Neural cell (in vitro differentiated cells): Measurements from ENCODE around the gene AKT3. TPM values are rescaled to one million over a fixed set of nuclear protein-coding genes. Genes with fewer than 3 reads are reported as not detected.
"Not testable (repeated sequence)": the region's sequence is repeated elsewhere in the genome, so short reads cannot be mapped to it uniquely, and the experiment has no call there.

ENCODE experiments used
- H2AFZ ChIP-seq: fragments of 200-600, 300-800 bp; sonication (generic), shearing (Covaris generic); 2 replicates; pipeline ENCODE4 v1.6.0; 2014; ENCODE audit warnings: low read depth, mild to moderate bottlenecking, antibody characterized with exemption, low read length, moderate library complexity
- H3F3A ChIP-seq: fragments of 200-600 bp; shearing (Covaris generic); 2 replicates; pipeline ENCODE4 v1.6.1; 2016; ENCODE audit warnings: mild to moderate bottlenecking, moderate library complexity, mixed read lengths, antibody characterized with exemption, low read length; ENCODE audit not compliant: insufficient read depth, poor library complexity, severe bottlenecking
- H3K27ac ChIP-seq: fragments of 200-600, 300-800 bp; sonication (generic), shearing (Covaris generic); 2 replicates; pipeline ENCODE4 v1.5.1; 2014; ENCODE audit warnings: mild to moderate bottlenecking, low read length, moderate library complexity
- H3K27me3 ChIP-seq: fragments of 300-800, 200-600 bp; sonication (generic), shearing (Covaris generic); 2 replicates; pipeline ENCODE4 v1.6.0; 2014; ENCODE audit warnings: mild to moderate bottlenecking, low read depth, low read length, moderate library complexity; ENCODE audit not compliant: insufficient read depth
- H3K36me3 ChIP-seq: fragments of 300-800, 200-600 bp; sonication (generic), shearing (Covaris generic); 2 replicates; pipeline ENCODE4 v1.5.1; 2014; ENCODE audit warnings: mild to moderate bottlenecking, antibody characterized with exemption, low read length, moderate library complexity; ENCODE audit not compliant: insufficient read depth
- H3K4me2 ChIP-seq: fragments of 300-800, 200-600 bp; sonication (generic), shearing (Covaris generic); 2 replicates; pipeline ENCODE4 v1.6.0; 2014; ENCODE audit warnings: mild to moderate bottlenecking, low read length
- H3K4me3 ChIP-seq: fragments of 300-800, 200-600 bp; sonication (generic), shearing (Covaris generic); 2 replicates; pipeline ENCODE4 v1.5.1; 2014; ENCODE audit warnings: mild to moderate bottlenecking, low read length, moderate library complexity
- H3K79me2 ChIP-seq: fragments of 200-600 bp; shearing (Covaris generic); replicated peaks from 2 replicates; pipeline ENCODE4 v1.6.0; 2014; ENCODE audit warnings: mild to moderate bottlenecking, low read length, moderate library complexity; ENCODE audit not compliant: insufficient read depth
- H3K9ac ChIP-seq: fragments of 300-800, 200-600 bp; sonication (generic), shearing (Covaris generic); 2 replicates; pipeline ENCODE4 v1.6.1; 2016; ENCODE audit warnings: mild to moderate bottlenecking, low read length, mixed read lengths
- H3K9me2 ChIP-seq: fragments of 200-600 bp; shearing (Covaris generic); 2 replicates; pipeline ENCODE4 v1.6.1; 2016; ENCODE audit warnings: mild to moderate bottlenecking, low read length, mixed read lengths; ENCODE audit not compliant: insufficient read depth
- H3K9me3 ChIP-seq: fragments of 200-600, 300-800 bp; sonication (generic), shearing (Covaris generic); 2 replicates; pipeline ENCODE4 v1.6.1; 2016; ENCODE audit warnings: mild to moderate bottlenecking, mixed run types, low read length, moderate library complexity, mixed read lengths
- H4K20me1 ChIP-seq: fragments of 200-600 bp; shearing (Covaris generic); 2 replicates; pipeline ENCODE4 v1.6.1; 2016; ENCODE audit warnings: mild to moderate bottlenecking, mixed run types; ENCODE audit not compliant: insufficient read depth
- EP300 ChIP-seq: fragments of 450-650 bp; conservative IDR thresholded peaks from 2 replicates; pipeline ENCODE4 v1.6.1; 2014; ENCODE audit warnings: antibody characterized with exemption, mild to moderate bottlenecking, moderate library complexity; ENCODE audit not compliant: poor library complexity, severe bottlenecking
- EZH2 ChIP-seq: fragments of 200-600, 300-800 bp; shearing (Covaris generic), sonication (generic); IDR thresholded peaks from 2 replicates; pipeline ENCODE4 v1.6.1; 2014; ENCODE audit warnings: antibody characterized with exemption, low read length, borderline replicate concordance, mild to moderate bottlenecking; ENCODE audit not compliant: insufficient read depth, poor library complexity, severe bottlenecking
- MXI1 ChIP-seq: fragments of 450-650 bp; conservative IDR thresholded peaks from 2 replicates; pipeline ENCODE4 v1.6.1; 2014; ENCODE audit warnings: antibody characterized with exemption, mild to moderate bottlenecking; ENCODE audit not compliant: poor library complexity, severe bottlenecking
- POLR2AphosphoS5 ChIP-seq: IDR thresholded peaks from 2 replicates; pipeline ENCODE4 v1.6.1; 2012
- RAD21 ChIP-seq: fragments of 450-650 bp; conservative IDR thresholded peaks from 2 replicates; pipeline ENCODE4 v1.6.1; 2014; ENCODE audit warnings: antibody characterized with exemption, mild to moderate bottlenecking, moderate library complexity
- SMC3 ChIP-seq: fragments of 450-650 bp; conservative IDR thresholded peaks from 2 replicates; pipeline ENCODE4 v1.6.1; 2014; ENCODE audit warnings: antibody characterized with exemption, mild to moderate bottlenecking, moderate library complexity; ENCODE audit not compliant: poor library complexity
- TAF1 ChIP-seq: IDR thresholded peaks from 2 replicates; pipeline ENCODE4 v1.6.1; 2012; ENCODE audit warnings: low read depth
- polyA plus RNA-seq: library from polyadenylated mRNA; depleted of rRNA; stranded (reverse); fragments of >200 nt; gene quantifications from 2 replicates; pipeline ENCODE4 v1.2.3, GENCODE V29; 2014
- TF ChIP-seq, protein P1 (sequence below): IDR thresholded peaks from 2 replicates; pipeline ENCODE4 v1.6.1; 2012; ENCODE audit warnings: borderline replicate concordance
- TF ChIP-seq, protein P2 (sequence below): fragments of 450-650 bp; IDR thresholded peaks from 2 replicates; pipeline ENCODE4 v1.5.1; 2014; ENCODE audit warnings: antibody characterized with exemption, mild to moderate bottlenecking, moderate library complexity; ENCODE audit not compliant: poor library complexity, severe bottlenecking

Gene AKT3
- polyA plus RNA-seq, 1 donor from 2014 or later, result 46.0 TPM

DNA sequence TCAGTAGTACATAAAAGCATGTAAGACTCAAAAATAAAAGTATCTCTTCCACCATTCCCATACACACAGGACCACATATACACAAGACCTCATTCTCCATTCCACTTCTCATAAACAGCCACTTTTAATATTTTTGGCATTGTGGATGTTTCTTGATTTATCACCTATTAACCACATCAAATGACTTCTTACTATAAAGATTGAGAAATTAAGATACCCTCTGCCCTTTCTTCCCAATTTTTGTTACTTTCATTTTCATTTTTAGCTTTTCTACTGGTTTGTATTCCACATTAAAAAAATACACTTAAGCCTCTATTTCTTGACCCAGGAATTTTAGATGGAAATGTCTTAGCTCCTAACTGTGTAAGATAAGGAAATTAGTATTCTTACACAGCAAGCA lies 22.8 kb downstream of the AKT3 start:
- H3K27me3 ChIP-seq, result no peaks in the 10 kb centered on the region
- no peak overlapping the region for H2AFZ ChIP-seq
- peaks cover 30% of the 10 kb centered on the region for H3K79me2 ChIP-seq
- H3K9me3 ChIP-seq, result no peaks in the 10 kb centered on the region
- no peak overlapping the region for H3K27ac ChIP-seq
- no peak overlapping the region for H3K9ac ChIP-seq
- no peaks in the 10 kb centered on the region for H4K20me1 ChIP-seq
- no peaks in the 10 kb centered on the region for H3K9me2 ChIP-seq
- no peaks in the 10 kb centered on the region for H3F3A ChIP-seq
- no peak overlapping the region for H3K4me2 ChIP-seq
- TF ChIP-seq, protein P1, sequence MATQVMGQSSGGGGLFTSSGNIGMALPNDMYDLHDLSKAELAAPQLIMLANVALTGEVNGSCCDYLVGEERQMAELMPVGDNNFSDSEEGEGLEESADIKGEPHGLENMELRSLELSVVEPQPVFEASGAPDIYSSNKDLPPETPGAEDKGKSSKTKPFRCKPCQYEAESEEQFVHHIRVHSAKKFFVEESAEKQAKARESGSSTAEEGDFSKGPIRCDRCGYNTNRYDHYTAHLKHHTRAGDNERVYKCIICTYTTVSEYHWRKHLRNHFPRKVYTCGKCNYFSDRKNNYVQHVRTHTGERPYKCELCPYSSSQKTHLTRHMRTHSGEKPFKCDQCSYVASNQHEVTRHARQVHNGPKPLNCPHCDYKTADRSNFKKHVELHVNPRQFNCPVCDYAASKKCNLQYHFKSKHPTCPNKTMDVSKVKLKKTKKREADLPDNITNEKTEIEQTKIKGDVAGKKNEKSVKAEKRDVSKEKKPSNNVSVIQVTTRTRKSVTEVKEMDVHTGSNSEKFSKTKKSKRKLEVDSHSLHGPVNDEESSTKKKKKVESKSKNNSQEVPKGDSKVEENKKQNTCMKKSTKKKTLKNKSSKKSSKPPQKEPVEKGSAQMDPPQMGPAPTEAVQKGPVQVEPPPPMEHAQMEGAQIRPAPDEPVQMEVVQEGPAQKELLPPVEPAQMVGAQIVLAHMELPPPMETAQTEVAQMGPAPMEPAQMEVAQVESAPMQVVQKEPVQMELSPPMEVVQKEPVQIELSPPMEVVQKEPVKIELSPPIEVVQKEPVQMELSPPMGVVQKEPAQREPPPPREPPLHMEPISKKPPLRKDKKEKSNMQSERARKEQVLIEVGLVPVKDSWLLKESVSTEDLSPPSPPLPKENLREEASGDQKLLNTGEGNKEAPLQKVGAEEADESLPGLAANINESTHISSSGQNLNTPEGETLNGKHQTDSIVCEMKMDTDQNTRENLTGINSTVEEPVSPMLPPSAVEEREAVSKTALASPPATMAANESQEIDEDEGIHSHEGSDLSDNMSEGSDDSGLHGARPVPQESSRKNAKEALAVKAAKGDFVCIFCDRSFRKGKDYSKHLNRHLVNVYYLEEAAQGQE, result no peak
- TF ChIP-seq RAD21, result no peak
- TF ChIP-seq EP300, result no peak
- no peak for TF ChIP-seq MXI1
- TF ChIP-seq EZH2, result no peak
- TF ChIP-seq SMC3, result no peak
- TF ChIP-seq POLR2AphosphoS5, result no peak
- TF ChIP-seq, protein P2, sequence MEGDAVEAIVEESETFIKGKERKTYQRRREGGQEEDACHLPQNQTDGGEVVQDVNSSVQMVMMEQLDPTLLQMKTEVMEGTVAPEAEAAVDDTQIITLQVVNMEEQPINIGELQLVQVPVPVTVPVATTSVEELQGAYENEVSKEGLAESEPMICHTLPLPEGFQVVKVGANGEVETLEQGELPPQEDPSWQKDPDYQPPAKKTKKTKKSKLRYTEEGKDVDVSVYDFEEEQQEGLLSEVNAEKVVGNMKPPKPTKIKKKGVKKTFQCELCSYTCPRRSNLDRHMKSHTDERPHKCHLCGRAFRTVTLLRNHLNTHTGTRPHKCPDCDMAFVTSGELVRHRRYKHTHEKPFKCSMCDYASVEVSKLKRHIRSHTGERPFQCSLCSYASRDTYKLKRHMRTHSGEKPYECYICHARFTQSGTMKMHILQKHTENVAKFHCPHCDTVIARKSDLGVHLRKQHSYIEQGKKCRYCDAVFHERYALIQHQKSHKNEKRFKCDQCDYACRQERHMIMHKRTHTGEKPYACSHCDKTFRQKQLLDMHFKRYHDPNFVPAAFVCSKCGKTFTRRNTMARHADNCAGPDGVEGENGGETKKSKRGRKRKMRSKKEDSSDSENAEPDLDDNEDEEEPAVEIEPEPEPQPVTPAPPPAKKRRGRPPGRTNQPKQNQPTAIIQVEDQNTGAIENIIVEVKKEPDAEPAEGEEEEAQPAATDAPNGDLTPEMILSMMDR, result no peak
- no peak for TF ChIP-seq TAF1
- no peak overlapping the region for H3K4me3 ChIP-seq
- no peaks in the 10 kb centered on the region for H3K36me3 ChIP-seq

DNA sequence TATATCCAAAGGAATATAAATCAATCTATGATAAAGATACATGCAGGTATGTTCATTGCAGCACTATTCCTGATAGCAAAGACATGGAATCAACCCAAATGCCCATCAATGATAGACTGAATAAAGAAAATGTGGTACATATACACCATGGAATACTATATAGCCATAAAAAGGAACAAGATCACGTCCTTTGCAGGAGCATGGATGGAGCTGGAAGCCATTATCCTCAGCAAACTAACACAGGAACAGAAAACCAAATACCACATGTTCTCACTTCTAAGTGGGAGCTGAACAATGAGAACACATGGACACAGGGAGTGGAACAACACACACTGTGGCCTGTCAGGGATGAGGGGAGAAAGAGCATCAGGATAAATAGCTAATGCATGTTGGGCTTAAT lies 25.1 kb downstream of the AKT3 start:
- H3K9me2 ChIP-seq, H3K36me3 ChIP-seq, H3K4me2 ChIP-seq, H3K27me3 ChIP-seq, H3K4me3 ChIP-seq, H3K9ac ChIP-seq, H4K20me1 ChIP-seq, H3F3A ChIP-seq, H3K27ac ChIP-seq, H3K9me3 ChIP-seq, H2AFZ ChIP-seq: not testable (repeated sequence)
- H3K79me2 ChIP-seq, result peaks cover 27% of the 10 kb centered on the region

DNA sequence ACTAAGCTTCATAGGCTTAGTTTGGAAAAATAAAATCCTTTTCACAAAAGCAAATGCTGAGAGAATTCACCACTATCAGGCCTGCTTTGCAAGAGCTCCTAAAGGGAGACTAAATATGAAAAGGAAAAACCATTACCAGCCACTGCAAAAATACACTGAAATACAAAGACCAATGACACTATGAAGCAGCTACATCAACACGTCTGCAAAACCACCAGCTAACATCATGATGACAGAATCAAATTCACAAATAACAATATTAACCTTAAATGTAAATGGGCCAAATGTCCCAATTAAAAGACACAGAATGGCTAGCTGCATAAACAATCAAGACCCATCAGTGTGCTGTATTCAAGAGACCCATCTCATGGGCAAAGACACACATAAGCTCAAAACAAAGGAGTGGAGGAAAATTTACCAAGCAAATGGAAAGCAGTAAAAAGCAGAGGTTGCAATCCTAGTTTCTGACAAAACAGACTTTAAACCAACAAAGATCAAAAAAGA lies 28.8 kb downstream of the AKT3 start:
- Histone ChIP-seq H3K4me3 (no peak overlapping the region), H3K27me3 (no peaks in the 10 kb centered on the region), H3K36me3 (no peaks in the 10 kb centered on the region), H2AFZ (no peak overlapping the region), H3K9me3 (no peaks in the 10 kb centered on the region), H3F3A (no peaks in the 10 kb centered on the region), H3K9me2 (no peaks in the 10 kb centered on the region), H3K9ac (no peak overlapping the region), H3K4me2 (no peak overlapping the region), H3K79me2 (peaks cover 24% of the 10 kb centered on the region), H3K27ac (no peak overlapping the region), H4K20me1 (no peaks in the 10 kb centered on the region)
- TF ChIP-seq EZH2, result no peak
- no peak for TF ChIP-seq TAF1
- no peak for TF ChIP-seq EP300
- no peak for TF ChIP-seq POLR2AphosphoS5
- TF ChIP-seq, protein P2, result no peak
- no peak for TF ChIP-seq SMC3
- TF ChIP-seq MXI1, result no peak
- TF ChIP-seq, protein P1, result no peak
- TF ChIP-seq RAD21, result no peak
